ENCODE data around the gene OR2V2.
A peak's percentile ranks its signal among the peaks of the same experiment; 100 is the strongest.

Gene OR2V2

GRCh38 chr5:181207214-181207959 is 60.0 kb downstream of the OR2V2 start:
- peak; percentile 61 for DNase-seq (ENCODE audit: low read depth)

GRCh38 chr5:181207960-181208253 is 60.5 kb downstream of the OR2V2 start:
- no peak for DNase-seq (ENCODE audit: low read depth)

Data from T follicular helper cell (primary cell).